ENCODE data around the gene RBM39. TPM values are rescaled to one million over a fixed set of nuclear protein-coding genes. Genes with fewer than 3 reads are reported as not detected.
A peak's percentile ranks its signal among the peaks of the same experiment; 100 is the strongest.

RBM39 gene
- total RNA-seq, 1 donor from 2014 or later: 208 TPM

- peaks cover 87% of the 10 kb centered on the region for H4K20me1 ChIP-seq (ENCODE audit: insufficient read depth, low read length)
- H3K79me2 ChIP-seq (ENCODE audit: insufficient read depth, low read length): peaks cover 97% of the 10 kb centered on the region
- no peak overlapping the region for H3K9ac ChIP-seq (ENCODE audit: low read length)
- H3K9me3 ChIP-seq (ENCODE audit: insufficient read depth, low read depth, low read length): no peaks in the 10 kb centered on the region
- H3K27ac ChIP-seq (ENCODE audit: low read depth, low read length): no peak overlapping the region
- no peak overlapping the region for H3K4me3 ChIP-seq (ENCODE audit: insufficient read depth, low read depth, low read length)
- TF ChIP-seq EZH2 (IDR thresholded peaks at IDR 0.05; ENCODE audit: insufficient read depth, low read length): no peak
- TF ChIP-seq CTCF (IDR thresholded peaks at IDR 0.05; ENCODE audit: insufficient read depth, low read depth, low read length): no peak
- H3K4me3 Mint-ChIP-seq (ENCODE audit: unreplicated experiment): peak overlapping the region; percentile 71
- H3K4me1 Mint-ChIP-seq (ENCODE audit: low read depth, unreplicated experiment): peaks cover 23% of the 10 kb centered on the region
- FAIRE-seq: no peak
- H2AFZ ChIP-seq (ENCODE audit: low read depth, low read length): no peak overlapping the region
- H3K4me1 ChIP-seq (ENCODE audit: insufficient read depth, low read length): peaks cover 23% of the 10 kb centered on the region
- H3K27me3 Mint-ChIP-seq (ENCODE audit: low read depth, unreplicated experiment): no peaks in the 10 kb centered on the region
- peak overlapping the region; percentile 54 for H3K4me2 ChIP-seq (ENCODE audit: low read length)
- no peak overlapping the region for H3K27ac Mint-ChIP-seq (ENCODE audit: unreplicated experiment)
- H3K36me3 Mint-ChIP-seq (ENCODE audit: low read depth, unreplicated experiment): peaks cover 29% of the 10 kb centered on the region
- no peaks in the 10 kb centered on the region for H3K27me3 ChIP-seq (ENCODE audit: insufficient read depth, low read length)
- H3K36me3 ChIP-seq (ENCODE audit: insufficient read depth, low read length): peaks cover 61% of the 10 kb centered on the region
- no peaks in the 10 kb centered on the region for H3K9me3 Mint-ChIP-seq (ENCODE audit: unreplicated experiment)
- DNase-seq (ENCODE audit: low read depth): no peak
Measured at GRCh38 chr20:35737865-35738333, 4.2 kb downstream of the RBM39 start.

GRCh38 chr20:35735826-35736470 lies 6.1 kb downstream of the RBM39 start:
- H2AFZ ChIP-seq (ENCODE audit: low read depth, low read length): no peak overlapping the region
- H3K9me3 Mint-ChIP-seq (ENCODE audit: unreplicated experiment): no peaks in the 10 kb centered on the region
- H3K79me2 ChIP-seq (ENCODE audit: insufficient read depth, low read length): peaks cover 100% of the 10 kb centered on the region
- H3K4me1 ChIP-seq (ENCODE audit: insufficient read depth, low read length): peaks cover 23% of the 10 kb centered on the region
- H3K27me3 Mint-ChIP-seq (ENCODE audit: low read depth, unreplicated experiment): no peaks in the 10 kb centered on the region
- peaks cover 81% of the 10 kb centered on the region for H3K36me3 ChIP-seq (ENCODE audit: insufficient read depth, low read length)
- H3K4me3 Mint-ChIP-seq (ENCODE audit: unreplicated experiment): peak overlapping the region; percentile 62
- DNase-seq (ENCODE audit: low read depth): no peak
- peaks cover 100% of the 10 kb centered on the region for H4K20me1 ChIP-seq (ENCODE audit: insufficient read depth, low read length)
- H3K27ac ChIP-seq (ENCODE audit: low read depth, low read length): no peak overlapping the region
- peaks cover 30% of the 10 kb centered on the region for H3K36me3 Mint-ChIP-seq (ENCODE audit: low read depth, unreplicated experiment)
- no peaks in the 10 kb centered on the region for H3K9me3 ChIP-seq (ENCODE audit: insufficient read depth, low read depth, low read length)
- no peak for FAIRE-seq
- no peak overlapping the region for H3K27ac Mint-ChIP-seq (ENCODE audit: unreplicated experiment)
- H3K4me1 Mint-ChIP-seq (ENCODE audit: low read depth, unreplicated experiment): peaks cover 27% of the 10 kb centered on the region
- H3K4me3 ChIP-seq (ENCODE audit: insufficient read depth, low read depth, low read length): no peak overlapping the region
- H3K27me3 ChIP-seq (ENCODE audit: insufficient read depth, low read length): no peaks in the 10 kb centered on the region
- peak overlapping the region; percentile 42 for H3K4me2 ChIP-seq (ENCODE audit: low read length)
- peak overlapping the region; percentile 34 for H3K9ac ChIP-seq (ENCODE audit: low read length)
- TF ChIP-seq EZH2 (IDR thresholded peaks at IDR 0.05; ENCODE audit: insufficient read depth, low read length) (no peak), CTCF (IDR thresholded peaks at IDR 0.05; ENCODE audit: insufficient read depth, low read depth, low read length) (no peak)
